Heart left ventricle (tissue), 13 donors: ENCODE measurements around the gene PPP1R9A.

Source experiments
- CTCF ChIP-seq, 12 donors: fragments of 200-600 bp; sonication (generic) in 4 of 12; IDR thresholded peaks; one replicate each; pipeline versions ENCODE4 v1.5.0 to v1.8.0; 2018 to 2022; ENCODE audit warnings: antibody characterized with exemption in 12 of 12, mild to moderate bottlenecking in 5 of 12
- POLR2A ChIP-seq, 2 donors: fragments of 450-650 bp; IDR thresholded peaks; one replicate each; pipeline ENCODE4 v1.6.1; 2017; ENCODE audit warnings: antibody characterized with exemption in 2 of 2, mild to moderate bottlenecking in 2 of 2, moderate library complexity in 2 of 2
- donor health status: ischemic (EF 13 %, LVEDD 7.1; RV severe dilation, severe dysfunction).
- donor health status: DM: no; HTN: yes; CAD: no.
- donor health status: DM: no; HTN: no; CAD: no.
- donor health status: ischemic (EF 25% LVEDD 6.9; RV normal size, moderate dysfunction).
- donor health status: ischemic (EF 25% LVEDD 5.7; RV mildly dilated, moderate dysfunction).
- donor health status: ischemic (EF 35%, LVEDD 5.7; RV mildly dilated, moderate dysfunction).
- donor health status: nonischemic (EF 11% LVEDD 7.7; RV severe dilation, severe dysfunction).
- donor health status: DM: yes; HTN: yes; CAD: no.
- donor health status: PGD.
- donor health status: ischemic (EF 29% LVEDD 5.4; RV normal size, mild dysfunction).
- donor health status: nonischemic (EF 23%, LVEDD 6.1; RV moderate dilation, normal function).

- TF ChIP-seq CTCF (IDR thresholded peaks at IDR 0.05) = no peak
- no peak for TF ChIP-seq POLR2A (IDR thresholded peaks at IDR 0.05)
Observed at GRCh38 chr7:95290166-95290830, 382.9 kb downstream of the PPP1R9A start.
